ENCODE measurements around the gene TTC28. TPM values are rescaled to one million over a fixed set of nuclear protein-coding genes. Genes with fewer than 3 reads are reported as not detected.

Gene TTC28
- total RNA-seq, 4 donors from 2014 or later = 10.2 to 23.8 (median 13.4) TPM

DNA sequence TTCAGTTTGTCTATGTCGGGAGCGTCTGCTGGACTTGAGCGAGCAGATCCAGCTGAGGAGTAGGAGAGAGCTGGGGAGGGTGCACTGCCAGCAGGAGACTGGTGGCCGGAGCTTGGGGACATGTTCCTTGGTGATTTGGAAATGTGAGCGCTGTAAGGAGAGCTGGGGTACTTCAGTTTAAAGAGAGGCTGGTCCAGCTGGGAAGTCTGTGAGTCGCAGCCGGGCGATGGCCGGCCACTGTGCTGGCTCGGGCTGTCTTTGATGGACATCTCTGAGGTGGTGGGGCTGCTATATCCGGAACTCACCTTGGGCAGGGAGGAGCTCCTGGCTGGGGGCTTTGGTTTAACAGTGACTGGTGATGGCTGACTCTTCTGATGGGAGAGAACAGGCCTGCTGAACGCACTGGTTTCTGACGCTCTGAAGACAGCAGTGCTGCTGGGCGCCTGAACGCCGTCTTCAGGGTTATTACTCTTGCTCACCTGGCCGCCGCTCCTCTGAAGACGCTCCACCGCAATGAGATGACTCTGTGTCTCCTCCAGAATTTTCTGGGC lies 696.9 kb downstream of the TTC28 start:
- TF ChIP-seq POLR2A (IDR thresholded peaks at IDR 0.05) = no peak
- TF ChIP-seq, protein P1, sequence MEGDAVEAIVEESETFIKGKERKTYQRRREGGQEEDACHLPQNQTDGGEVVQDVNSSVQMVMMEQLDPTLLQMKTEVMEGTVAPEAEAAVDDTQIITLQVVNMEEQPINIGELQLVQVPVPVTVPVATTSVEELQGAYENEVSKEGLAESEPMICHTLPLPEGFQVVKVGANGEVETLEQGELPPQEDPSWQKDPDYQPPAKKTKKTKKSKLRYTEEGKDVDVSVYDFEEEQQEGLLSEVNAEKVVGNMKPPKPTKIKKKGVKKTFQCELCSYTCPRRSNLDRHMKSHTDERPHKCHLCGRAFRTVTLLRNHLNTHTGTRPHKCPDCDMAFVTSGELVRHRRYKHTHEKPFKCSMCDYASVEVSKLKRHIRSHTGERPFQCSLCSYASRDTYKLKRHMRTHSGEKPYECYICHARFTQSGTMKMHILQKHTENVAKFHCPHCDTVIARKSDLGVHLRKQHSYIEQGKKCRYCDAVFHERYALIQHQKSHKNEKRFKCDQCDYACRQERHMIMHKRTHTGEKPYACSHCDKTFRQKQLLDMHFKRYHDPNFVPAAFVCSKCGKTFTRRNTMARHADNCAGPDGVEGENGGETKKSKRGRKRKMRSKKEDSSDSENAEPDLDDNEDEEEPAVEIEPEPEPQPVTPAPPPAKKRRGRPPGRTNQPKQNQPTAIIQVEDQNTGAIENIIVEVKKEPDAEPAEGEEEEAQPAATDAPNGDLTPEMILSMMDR (IDR thresholded peaks at IDR 0.05) = no peak
- intact Hi-C loops (cut with DNase I; ENCODE audit: low total_unique reads) = no loop called here
- 95 to 96% methylated on average over 20 of the region's 20 CpGs for WGBS, 2 donors
- peak in 1 of 2 donors; percentile 69 for DNase-seq (ENCODE audit: low spot score in 2 of 2)
- no peak overlapping the region for H3K4me3 ChIP-seq (ENCODE audit: low read depth, poor library complexity, severe bottlenecking)

DNA sequence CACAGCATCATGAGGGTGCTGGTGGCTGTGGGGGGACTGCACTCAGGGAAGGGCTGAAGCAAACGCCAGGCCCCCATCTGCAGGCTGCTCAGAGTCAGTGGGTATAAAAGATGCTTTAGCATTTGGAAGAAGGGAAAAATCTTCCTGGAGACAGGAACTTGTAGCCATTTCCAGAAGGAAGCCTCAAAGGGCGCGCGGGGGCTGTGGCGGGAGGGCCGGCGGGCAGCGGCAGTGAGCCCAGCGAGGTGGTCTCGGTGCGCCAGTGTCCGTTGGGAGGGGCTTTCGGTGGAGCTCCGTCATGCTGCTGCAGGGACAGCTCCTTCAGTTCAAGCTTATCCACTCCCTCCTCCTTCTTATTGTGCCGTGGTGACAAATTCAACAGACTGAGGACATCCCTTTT lies 697.5 kb downstream of the TTC28 start:
- H3K4me3 ChIP-seq (ENCODE audit: low read depth, poor library complexity, severe bottlenecking) = no peak overlapping the region
- 93 to 94% methylated on average over 15 of the region's 15 CpGs for WGBS, 2 donors
- DNase-seq (ENCODE audit: low spot score in 2 of 2) = peak in 1 of 2 donors; percentile 65
- intact Hi-C loops (cut with DNase I; ENCODE audit: low total_unique reads) = no loop called here
- TF ChIP-seq POLR2A (IDR thresholded peaks at IDR 0.05) = no peak
- TF ChIP-seq, protein P1 (IDR thresholded peaks at IDR 0.05) = no peak

DNA sequence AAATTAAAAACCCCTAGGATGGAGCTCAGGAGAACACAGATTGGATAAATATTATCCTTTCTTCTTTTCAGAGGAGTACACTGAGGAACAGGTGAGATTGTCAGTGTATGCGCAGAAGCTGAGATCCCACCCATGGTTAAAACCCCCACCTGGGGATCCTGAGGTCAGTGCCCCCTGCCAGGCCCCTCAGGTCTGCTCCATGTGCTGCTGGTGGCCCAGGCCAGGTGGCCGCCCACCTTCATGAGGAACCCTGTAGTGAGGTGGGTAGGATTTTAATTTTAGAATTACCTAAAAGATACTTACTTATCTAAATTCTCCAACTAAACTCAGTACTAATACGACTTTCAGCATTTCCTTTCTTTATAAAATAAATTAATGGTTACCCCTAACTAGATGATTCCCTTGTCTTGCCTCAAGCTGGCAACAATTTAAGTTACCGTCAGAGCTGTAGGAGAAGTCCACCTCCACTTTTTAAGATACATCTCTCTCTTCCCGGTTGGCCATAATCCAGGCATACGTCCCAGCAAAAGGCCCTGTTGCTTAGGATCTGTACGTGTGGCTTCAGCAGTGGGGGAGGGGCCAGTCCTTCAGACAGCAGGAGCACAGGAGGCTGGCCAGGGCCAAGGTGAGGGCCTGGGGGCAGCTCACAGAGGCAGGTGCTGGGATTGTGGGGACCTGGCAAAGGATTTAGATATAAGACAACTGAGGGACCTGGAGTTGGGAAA lies 699.1 kb downstream of the TTC28 start:
- TF ChIP-seq POLR2A (IDR thresholded peaks at IDR 0.05) = no peak
- TF ChIP-seq, protein P1 (IDR thresholded peaks at IDR 0.05) = no peak
- H3K4me3 ChIP-seq (ENCODE audit: low read depth, poor library complexity, severe bottlenecking) = no peak overlapping the region
- intact Hi-C loops (cut with DNase I; ENCODE audit: low total_unique reads) = no loop called here
- peak in 1 of 2 donors; percentile 79 for DNase-seq (ENCODE audit: low spot score in 2 of 2)
- 89 to 91% methylated on average over 7 of the region's 7 CpGs for WGBS, 2 donors

DNA sequence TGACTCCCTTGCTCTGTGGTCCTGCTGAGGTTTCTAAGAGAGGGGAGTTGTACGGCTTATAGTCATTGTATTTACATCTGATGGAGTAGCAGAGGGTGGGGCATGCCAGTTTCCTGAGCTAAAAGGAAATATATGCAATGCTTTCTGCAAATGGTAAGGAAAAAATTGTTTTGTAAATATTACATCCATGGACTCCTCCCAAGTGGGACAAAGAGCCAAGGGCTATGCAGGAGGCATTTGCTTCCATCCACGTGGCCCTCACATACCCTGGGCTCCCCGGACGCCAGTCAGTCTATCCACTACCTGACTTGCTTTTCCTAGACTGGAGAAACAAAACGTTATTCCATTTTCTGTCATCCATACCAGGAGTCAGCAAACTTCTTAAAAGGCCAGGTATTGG lies 700.8 kb downstream of the TTC28 start:
- no peak overlapping the region for H3K4me3 ChIP-seq (ENCODE audit: low read depth, poor library complexity, severe bottlenecking)
- WGBS, 2 donors = 86 to 89% methylated on average over 5 of the region's 5 CpGs
- TF ChIP-seq, protein P1 (IDR thresholded peaks at IDR 0.05) = no peak
- no peak for TF ChIP-seq POLR2A (IDR thresholded peaks at IDR 0.05)
- no peak for DNase-seq (ENCODE audit: low spot score in 2 of 2)
- intact Hi-C loops (cut with DNase I; ENCODE audit: low total_unique reads) = no loop called here

DNA sequence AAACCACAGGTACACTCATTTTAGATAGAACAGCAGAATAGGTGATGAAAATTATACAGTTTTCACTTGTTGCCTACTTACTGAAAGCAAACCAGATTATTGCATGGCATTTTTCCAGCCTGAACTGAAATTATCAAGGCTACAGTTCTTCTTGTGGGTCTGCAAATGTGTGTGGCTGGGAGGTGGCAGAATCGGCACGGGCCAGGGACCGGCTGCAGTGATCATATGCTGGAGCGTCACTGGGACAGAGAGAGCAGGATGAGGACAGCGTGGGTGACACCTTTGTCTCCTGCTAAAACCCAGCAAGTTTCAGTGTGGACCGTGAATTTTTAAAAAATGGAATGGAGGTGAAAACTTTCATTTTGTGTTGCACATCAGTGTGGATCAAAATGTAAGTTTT lies 701.3 kb downstream of the TTC28 start:
- H3K4me3 ChIP-seq (ENCODE audit: low read depth, poor library complexity, severe bottlenecking) = no peak overlapping the region
- TF ChIP-seq, protein P1 (IDR thresholded peaks at IDR 0.05) = no peak
- no peak for TF ChIP-seq POLR2A (IDR thresholded peaks at IDR 0.05)
- DNase-seq (ENCODE audit: low spot score in 2 of 2) = no peak
- 92 to 94% methylated on average over 6 of the region's 6 CpGs for WGBS, 2 donors
- intact Hi-C loops (cut with DNase I; ENCODE audit: low total_unique reads) = no loop called here

Data from lower leg skin (tissue), 4 donors.